NCI-H748 (cell line): ENCODE measurements around the gene PLD1.
"Not testable (repeated sequence)": the region's sequence is repeated elsewhere in the genome, so short reads cannot be mapped to it uniquely, and the experiment has no call there.

Experiments
- DNase-seq: peaks from one replicate; lab custom pipeline; 2025; ENCODE audit not compliant: unreplicated experiment; lab: John Stamatoyannopoulos, UW

Gene PLD1

GRCh38 chr3:171815973-171816595 is 5.8 kb upstream of the PLD1 start:
- DNase-seq, result no peak

- not testable (repeated sequence) for DNase-seq
Measured at GRCh38 chr3:171814662-171815061, 4.4 kb upstream of the PLD1 start.

- no peak for DNase-seq
Measured at GRCh38 chr3:171813897-171814460, 3.7 kb upstream of the PLD1 start.

GRCh38 chr3:171813278-171813896 is 3.1 kb upstream of the PLD1 start:
- DNase-seq, result no peak

GRCh38 chr3:171812811-171813210 is 2.5 kb upstream of the PLD1 start:
- DNase-seq, result no peak

- DNase-seq, result no peak
Measured at GRCh38 chr3:171811913-171812335, 1.6 kb upstream of the PLD1 start.

- no peak for DNase-seq
Measured at GRCh38 chr3:171811295-171811912, 1.1 kb upstream of the PLD1 start.

GRCh38 chr3:171810629-171811294 is 479 bp upstream of the PLD1 start:
- DNase-seq, result no peak

GRCh38 chr3:171809611-171809860 is 747 bp downstream of the PLD1 start:
- DNase-seq, result peak; percentile 50

GRCh38 chr3:171807806-171808205 is 2.5 kb downstream of the PLD1 start:
- peak; percentile 74 for DNase-seq

GRCh38 chr3:171807129-171807675 is 3.1 kb downstream of the PLD1 start:
- DNase-seq, result no peak

GRCh38 chr3:171806200-171807128 is 3.8 kb downstream of the PLD1 start:
- DNase-seq, result no peak

- DNase-seq, result no peak
Measured at GRCh38 chr3:171805687-171806086, 4.6 kb downstream of the PLD1 start.

- no peak for DNase-seq
Measured at GRCh38 chr3:171804618-171805389, 5.5 kb downstream of the PLD1 start.

GRCh38 chr3:171803044-171803443 is 7.2 kb downstream of the PLD1 start:
- DNase-seq, result no peak

- DNase-seq, result no peak
Measured at GRCh38 chr3:171802590-171802956, 7.7 kb downstream of the PLD1 start.

GRCh38 chr3:171801738-171802589 is 8.3 kb downstream of the PLD1 start:
- DNase-seq, result no peak

- DNase-seq, result no peak
Measured at GRCh38 chr3:171799501-171799900, 10.8 kb downstream of the PLD1 start.

- DNase-seq, result no peak
Measured at GRCh38 chr3:171797873-171798272, 12.4 kb downstream of the PLD1 start.
